Measurements from ENCODE around the gene PCSK4. TPM values are rescaled to one million over a fixed set of nuclear protein-coding genes. Genes with fewer than 3 reads are reported as not detected.
A peak's percentile ranks its signal among the peaks of the same experiment; 100 is the strongest.

PCSK4 gene
- total RNA-seq, 1 donor from 2014 or later = 3.2 TPM

- H3K4me3 Mint-ChIP-seq (ENCODE audit: unreplicated experiment) = no peak overlapping the region
- H3K9me3 Mint-ChIP-seq (ENCODE audit: unreplicated experiment) = no peaks in the 10 kb centered on the region
- peaks cover 8% of the 10 kb centered on the region for H3K27me3 Mint-ChIP-seq (ENCODE audit: unreplicated experiment)
- TF ChIP-seq CTCF (IDR thresholded peaks at IDR 0.05) = no peak
- no peak overlapping the region for H3K27ac Mint-ChIP-seq (ENCODE audit: unreplicated experiment)
- H3K4me1 Mint-ChIP-seq (ENCODE audit: unreplicated experiment) = peaks cover under 1% of the 10 kb centered on the region
- peak; percentile 79 for DNase-seq (ENCODE audit: extremely low spot score, unreplicated experiment)
- H3K36me3 Mint-ChIP-seq (ENCODE audit: unreplicated experiment) = no peaks in the 10 kb centered on the region
These were observed 6.8 kb upstream of the PCSK4 start for GRCh38 chr19:1496714-1497577.

GRCh38 chr19:1495799-1496713, 5.9 kb upstream of the PCSK4 start:
- Mint-ChIP-seq H3K27ac (ENCODE audit: unreplicated experiment) (no peak overlapping the region), H3K27me3 (ENCODE audit: unreplicated experiment) (peaks cover 9% of the 10 kb centered on the region), H3K4me1 (ENCODE audit: unreplicated experiment) (peaks cover 6% of the 10 kb centered on the region), H3K4me3 (ENCODE audit: unreplicated experiment) (no peak overlapping the region), H3K9me3 (ENCODE audit: unreplicated experiment) (no peaks in the 10 kb centered on the region), H3K36me3 (ENCODE audit: unreplicated experiment) (no peaks in the 10 kb centered on the region)
- TF ChIP-seq CTCF (IDR thresholded peaks at IDR 0.05) = no peak
- peak; percentile 79 for DNase-seq (ENCODE audit: extremely low spot score, unreplicated experiment)

DNA sequence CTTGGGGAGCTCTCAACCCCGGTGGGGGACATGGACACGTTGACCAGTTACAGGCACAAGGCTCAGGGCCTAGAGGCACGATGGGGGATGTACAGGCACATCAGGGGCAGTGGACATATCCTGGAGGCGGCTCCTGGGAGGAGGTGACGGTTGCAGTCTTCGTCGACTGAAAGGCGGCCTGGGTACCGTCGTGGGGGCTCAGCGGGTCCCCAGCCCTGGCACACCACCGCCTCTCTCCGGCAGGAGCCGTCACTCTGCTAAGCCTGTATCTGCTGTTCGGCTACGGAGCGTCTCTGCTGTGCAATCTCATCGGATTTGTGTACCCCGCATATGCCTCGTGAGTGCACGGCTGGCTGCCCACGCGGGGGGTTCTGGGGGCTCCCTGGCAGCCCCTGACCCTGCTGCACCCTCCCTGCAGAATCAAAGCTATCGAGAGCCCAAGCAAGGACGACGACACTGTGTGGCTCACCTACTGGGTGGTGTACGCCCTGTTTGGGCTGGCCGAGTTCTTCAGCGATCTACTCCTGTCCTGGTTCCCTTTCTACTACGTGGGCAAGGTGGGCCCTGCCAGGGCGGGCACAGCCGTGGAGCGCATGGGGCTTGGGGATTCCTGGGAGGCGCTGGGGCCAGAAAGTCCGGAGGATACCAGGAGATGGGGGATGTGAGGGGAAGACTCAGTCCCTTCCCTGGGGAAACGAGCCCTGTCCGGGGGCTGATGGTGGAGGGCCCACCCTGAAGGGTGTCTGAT, 5.1 kb upstream of the PCSK4 start:
- no peak for TF ChIP-seq CTCF (IDR thresholded peaks at IDR 0.05)
- Mint-ChIP-seq H3K27ac (ENCODE audit: unreplicated experiment) (no peak overlapping the region), H3K4me3 (ENCODE audit: unreplicated experiment) (no peak overlapping the region), H3K36me3 (ENCODE audit: unreplicated experiment) (no peaks in the 10 kb centered on the region), H3K27me3 (ENCODE audit: unreplicated experiment) (peaks cover 9% of the 10 kb centered on the region), H3K9me3 (ENCODE audit: unreplicated experiment) (no peaks in the 10 kb centered on the region), H3K4me1 (ENCODE audit: unreplicated experiment) (peaks cover 6% of the 10 kb centered on the region)
- peak; percentile 80 for DNase-seq (ENCODE audit: extremely low spot score, unreplicated experiment)

DNA sequence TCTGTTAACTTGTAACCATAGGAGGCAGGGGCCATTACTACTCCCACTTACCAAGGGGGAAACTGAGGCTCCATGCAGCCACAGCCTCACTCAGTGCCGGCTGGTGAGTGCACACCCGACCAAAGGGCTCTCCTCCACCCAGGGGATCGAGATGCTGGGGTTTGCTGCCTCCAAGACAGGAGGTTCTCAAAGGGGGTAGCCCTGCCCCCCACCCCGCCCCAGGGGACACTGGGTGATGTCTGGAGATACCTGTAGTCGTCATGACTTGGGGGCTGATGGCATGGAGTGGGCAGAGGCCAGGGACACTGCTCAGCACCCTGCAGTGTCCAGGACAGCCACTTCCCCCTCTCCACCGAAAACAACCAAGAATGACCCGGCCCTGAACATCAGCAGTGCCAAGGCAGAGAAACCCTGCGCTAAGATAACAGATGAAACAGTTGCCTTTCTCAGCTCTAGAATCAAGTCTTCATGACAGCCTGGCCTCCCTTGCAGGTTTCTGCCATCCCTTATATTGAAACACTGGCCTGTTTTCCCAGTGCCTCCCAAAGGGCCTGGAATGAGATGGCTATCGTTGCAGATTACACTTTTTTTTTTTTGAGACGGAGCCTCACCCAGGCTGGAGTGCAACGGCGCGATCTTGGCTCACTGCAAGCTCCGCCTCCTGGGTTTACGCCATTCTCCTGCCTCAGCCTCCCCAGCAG, 4.1 kb upstream of the PCSK4 start:
- Mint-ChIP-seq H3K4me3 (ENCODE audit: unreplicated experiment) (no peak overlapping the region), H3K4me1 (ENCODE audit: unreplicated experiment) (peaks cover 10% of the 10 kb centered on the region), H3K27me3 (ENCODE audit: unreplicated experiment) (peaks cover 9% of the 10 kb centered on the region), H3K36me3 (ENCODE audit: unreplicated experiment) (no peaks in the 10 kb centered on the region), H3K9me3 (ENCODE audit: unreplicated experiment) (no peaks in the 10 kb centered on the region), H3K27ac (ENCODE audit: unreplicated experiment) (no peak overlapping the region)
- TF ChIP-seq CTCF (IDR thresholded peaks at IDR 0.05) = no peak
- DNase-seq (ENCODE audit: extremely low spot score, unreplicated experiment) = peak; percentile 80
